MG63 (cell line): ENCODE data around the gene TEP1. TPM values are rescaled to one million over a fixed set of nuclear protein-coding genes. Genes with fewer than 3 reads are reported as not detected.
A peak's percentile ranks its signal among the peaks of the same experiment; 100 is the strongest.
"Not testable (repeated sequence)": the region's sequence is repeated elsewhere in the genome, so short reads cannot be mapped to it uniquely, and the experiment has no call there.

Experiments
- DNase-seq: peaks from one replicate; pipeline ENCODE4 v3.0.0-alpha.2; 2020
- H3K27me3 ChIP-seq: fragments of 250-450 bp; sonication (Bioruptor Pico); 2 replicates; pipeline ENCODE4 v1.5.1; 2020; ENCODE audit warnings: mild to moderate bottlenecking, moderate library complexity
- H3K36me3 ChIP-seq: fragments of 250-450 bp; sonication (Bioruptor Pico); 2 replicates; pipeline ENCODE4 v1.5.1; 2020; ENCODE audit warnings: mild to moderate bottlenecking, moderate library complexity
- H3K4me3 ChIP-seq: fragments of 250-450 bp; sonication (Bioruptor Pico); 2 replicates; pipeline ENCODE4 v1.5.1; 2020; ENCODE audit warnings: mild to moderate bottlenecking, moderate library complexity
- H3K9me3 ChIP-seq: fragments of 250-450 bp; sonication (Bioruptor Pico); 2 replicates; pipeline ENCODE4 v1.5.1; 2020; ENCODE audit warnings: mild to moderate bottlenecking, moderate library complexity
- total RNA-seq: library from RNA; depleted of rRNA; stranded (reverse); fragments of >200 nt; shearing (Covaris generic); gene quantifications from 2 replicates; pipeline ENCODE4 v1.2.3, GENCODE V29; 2014; ENCODE audit warnings: low replicate concordance

TEP1 gene
- total RNA-seq, 1 experiment from 2014 or later = 8.8 TPM

- no peaks in the 10 kb centered on the region for H3K27me3 ChIP-seq
- H3K4me3 ChIP-seq = no peak overlapping the region
- H3K9me3 ChIP-seq = no peaks in the 10 kb centered on the region
- no peak for DNase-seq
- H3K36me3 ChIP-seq = no peaks in the 10 kb centered on the region
Observed at GRCh38 chr14:20379743-20380142, 33.6 kb downstream of the TEP1 start.

- DNase-seq = no peak
- no peaks in the 10 kb centered on the region for H3K36me3 ChIP-seq
- no peaks in the 10 kb centered on the region for H3K9me3 ChIP-seq
- no peaks in the 10 kb centered on the region for H3K27me3 ChIP-seq
- no peak overlapping the region for H3K4me3 ChIP-seq
Observed at GRCh38 chr14:20377171-20377570, 36.1 kb downstream of the TEP1 start.

GRCh38 chr14:20376071-20376588 lies 37.2 kb downstream of the TEP1 start:
- no peaks in the 10 kb centered on the region; the same call in 1 of the 2 replicates for H3K36me3 ChIP-seq
- H3K9me3 ChIP-seq = no peaks in the 10 kb centered on the region
- DNase-seq = no peak
- no peak overlapping the region for H3K4me3 ChIP-seq
- H3K27me3 ChIP-seq = no peaks in the 10 kb centered on the region

- Histone ChIP-seq H3K9me3 (no peaks in the 10 kb centered on the region), H3K36me3 (peaks cover 2% of the 10 kb centered on the region)
Observed at GRCh38 chr14:20375471-20375870, 37.8 kb downstream of the TEP1 start.

GRCh38 chr14:20372796-20373195 lies 40.5 kb downstream of the TEP1 start:
- Histone ChIP-seq H3K9me3 (no peaks in the 10 kb centered on the region), H3K36me3 (peaks cover 2% of the 10 kb centered on the region), H3K27me3 (no peaks in the 10 kb centered on the region), H3K4me3 (no peak overlapping the region)
- no peak for DNase-seq

More at GRCh38 chr14:20375471-20375870, 37.8 kb downstream of the TEP1 start:
- Histone ChIP-seq H3K4me3 (no peak overlapping the region), H3K27me3 (no peaks in the 10 kb centered on the region)
- DNase-seq = no peak

- Histone ChIP-seq H3K36me3 (peaks cover 2% of the 10 kb centered on the region), H3K27me3 (no peaks in the 10 kb centered on the region), H3K4me3 (no peak overlapping the region), H3K9me3 (no peaks in the 10 kb centered on the region)
- DNase-seq = no peak
Observed at GRCh38 chr14:20365928-20366327, 47.4 kb downstream of the TEP1 start.

- H3K27me3 ChIP-seq, H3K9me3 ChIP-seq, H3K4me3 ChIP-seq, DNase-seq: not testable (repeated sequence)
- peaks cover 26% of the 10 kb centered on the region for H3K36me3 ChIP-seq
Observed at GRCh38 chr14:20358474-20358873, 54.8 kb downstream of the TEP1 start.

- no peak for DNase-seq
- no peaks in the 10 kb centered on the region for H3K27me3 ChIP-seq
- peaks cover 33% of the 10 kb centered on the region for H3K36me3 ChIP-seq
- H3K4me3 ChIP-seq = no peak overlapping the region
- H3K9me3 ChIP-seq = no peaks in the 10 kb centered on the region
Observed at GRCh38 chr14:20356422-20356821, 56.9 kb downstream of the TEP1 start.

GRCh38 chr14:20350860-20351259 lies 62.4 kb downstream of the TEP1 start:
- no peak for DNase-seq
- H3K4me3 ChIP-seq = no peak overlapping the region
- H3K36me3 ChIP-seq = peaks cover 31% of the 10 kb centered on the region

GRCh38 chr14:20350282-20350681 lies 63.0 kb downstream of the TEP1 start:
- no peak for DNase-seq

More at GRCh38 chr14:20350860-20351259, 62.4 kb downstream of the TEP1 start:
- no peaks in the 10 kb centered on the region for H3K9me3 ChIP-seq
- no peaks in the 10 kb centered on the region for H3K27me3 ChIP-seq

GRCh38 chr14:20347747-20348146 lies 65.6 kb downstream of the TEP1 start:
- Histone ChIP-seq H3K9me3 (no peaks in the 10 kb centered on the region), H3K27me3 (no peaks in the 10 kb centered on the region), H3K36me3 (peaks cover 25% of the 10 kb centered on the region), H3K4me3 (no peak overlapping the region)
- no peak for DNase-seq

More at GRCh38 chr14:20350282-20350681, 63.0 kb downstream of the TEP1 start:
- Histone ChIP-seq H3K4me3 (no peak overlapping the region), H3K27me3 (no peaks in the 10 kb centered on the region), H3K36me3 (peaks cover 27% of the 10 kb centered on the region), H3K9me3 (no peaks in the 10 kb centered on the region)

- Histone ChIP-seq H3K9me3 (no peaks in the 10 kb centered on the region), H3K27me3 (no peaks in the 10 kb centered on the region), H3K4me3 (no peak overlapping the region), H3K36me3 (peaks cover 20% of the 10 kb centered on the region)
- no peak for DNase-seq
Observed at GRCh38 chr14:20346713-20347112, 66.6 kb downstream of the TEP1 start.

- H3K9me3 ChIP-seq = no peaks in the 10 kb centered on the region
- H3K4me3 ChIP-seq = no peak overlapping the region
- peaks cover 15% of the 10 kb centered on the region for H3K36me3 ChIP-seq
- DNase-seq = no peak
- no peaks in the 10 kb centered on the region for H3K27me3 ChIP-seq
Observed at GRCh38 chr14:20345366-20345765, 67.9 kb downstream of the TEP1 start.

GRCh38 chr14:20343862-20344220 lies 69.5 kb downstream of the TEP1 start:
- no peaks in the 10 kb centered on the region for H3K9me3 ChIP-seq
- H3K4me3 ChIP-seq = peak overlapping the region; percentile 90
- DNase-seq = no peak
- no peaks in the 10 kb centered on the region for H3K27me3 ChIP-seq
- H3K36me3 ChIP-seq = peaks cover 10% of the 10 kb centered on the region

- Histone ChIP-seq H3K4me3 (peak within 1 kb of the TSS; percentile 90), H3K9me3 (no peaks in the 10 kb centered on the region), H3K36me3 (peaks cover 10% of the 10 kb centered on the region), H3K27me3 (no peaks in the 10 kb centered on the region)
- DNase-seq = peak; percentile 96
Observed at GRCh38 chr14:20343092-20343861, 70.0 kb downstream of the TEP1 start, which contains the start of gene PARP2. PARP2 (plus strand) TSS chr14:20343635; CDS start chr14:20343642, 7 bp downstream.

- DNase-seq = no peak
- Histone ChIP-seq H3K27me3 (no peaks in the 10 kb centered on the region), H3K9me3 (no peaks in the 10 kb centered on the region), H3K36me3 (peaks cover 9% of the 10 kb centered on the region), H3K4me3 (peak overlapping the region; percentile 90)
Observed at GRCh38 chr14:20341646-20342045, 71.7 kb downstream of the TEP1 start.

- not testable (repeated sequence) for H3K9me3 ChIP-seq, DNase-seq, H3K36me3 ChIP-seq, H3K27me3 ChIP-seq, H3K4me3 ChIP-seq
Observed at GRCh38 chr14:20341032-20341431, 72.3 kb downstream of the TEP1 start.

GRCh38 chr14:20334017-20334416 lies 79.3 kb downstream of the TEP1 start:
- H3K4me3 ChIP-seq = peak overlapping the region; percentile 68
- H3K36me3 ChIP-seq = peaks cover 8% of the 10 kb centered on the region
- no peak for DNase-seq
- no peaks in the 10 kb centered on the region for H3K9me3 ChIP-seq
- H3K27me3 ChIP-seq = no peaks in the 10 kb centered on the region
